Activated B cell treated with CpG ODN at 0.5 μM for 24 hours (primary cell): Measurements from ENCODE around the gene CHKB. TPM values are rescaled to one million over a fixed set of nuclear protein-coding genes. Genes with fewer than 3 reads are reported as not detected.

ENCODE experiments used
- ATAC-seq: fragments of 200-7000 bp; cut with Tn5 transposase; one replicate; pipeline ENCODE4 v1.10.0; 2021; ENCODE audit warnings: low read depth, mild to moderate bottlenecking, moderate library complexity
- CTCF ChIA-PET: fragments of 350-600 bp; sonication (Branson Sonifier 250); formaldehyde crosslinking; loops from one replicate; lab custom pipeline; 2021; ENCODE audit warnings: antibody characterized with exemption; lab: Charles Lee
- POLR2A ChIA-PET: fragments of 350-600 bp; sonication (Branson Sonifier 250); formaldehyde crosslinking; loops from one replicate; lab custom pipeline; 2021; ENCODE audit warnings: antibody characterized with exemption; lab: Charles Lee
- DNase-seq: peaks from one replicate; pipeline ENCODE4 v3.0.0; 2022
- H3K27ac Mint-ChIP-seq: one replicate; pipeline ENCODE4 v1.8.0; 2020; ENCODE audit warnings: mixed read lengths
- H3K27me3 Mint-ChIP-seq: one replicate; pipeline ENCODE4 v1.8.0; 2021; ENCODE audit warnings: mixed read lengths
- H3K36me3 Mint-ChIP-seq: one replicate; pipeline ENCODE4 v1.8.0; 2021; ENCODE audit warnings: low read depth, mixed read lengths
- H3K4me1 Mint-ChIP-seq: one replicate; pipeline ENCODE4 v1.8.0; 2021; ENCODE audit warnings: mixed read lengths
- H3K4me3 Mint-ChIP-seq: one replicate; pipeline ENCODE4 v1.8.0; 2020; ENCODE audit warnings: mild to moderate bottlenecking, mixed read lengths
- H3K9me3 Mint-ChIP-seq: one replicate; pipeline ENCODE4 v1.8.0; 2020; ENCODE audit warnings: mixed read lengths
- CTCF ChIP-seq: fragments of 200-600 bp; IDR thresholded peaks from one replicate; pipeline ENCODE4 v1.8.0; 2022; ENCODE audit warnings: antibody characterized with exemption, mild to moderate bottlenecking
- intact Hi-C: fragments of 100-400 bp; cut with micrococcal nuclease; formaldehyde crosslinking; loops from one replicate; pipeline ENCODE4 v1.15.1; 2024
- total RNA-seq: library from RNA; stranded (reverse); gene quantifications from 2 replicates; pipeline ENCODE4 v1.2.3, GENCODE V29; 2022

The CHKB gene
- total RNA-seq, 1 donor from 2014 or later = 158 TPM

GRCh38 chr22:50531546-50531961 is 51.1 kb downstream of the CHKB start:
- Mint-ChIP-seq H3K4me1 (peaks cover 59% of the 10 kb centered on the region), H3K27me3 (no peaks in the 10 kb centered on the region), H3K4me3 (peak overlapping the region; percentile 92), H3K9me3 (no peaks in the 10 kb centered on the region), H3K36me3 (peaks cover 12% of the 10 kb centered on the region), H3K27ac (peak overlapping the region; percentile 99)
- DNase-seq (peak; percentile 78), ATAC-seq (peak; percentile 43)
- TF ChIP-seq CTCF = no peak
- intact Hi-C loops = loop anchor here (1.0 to 2.0 kb wide), 6 partner anchors 8 to 341 kb away; partner anchors contain the start of genes CHKB, SBF1 and SYCE3
- CTCF ChIA-PET = interaction anchor here (0.7 to 1.4 kb wide), 4 partner anchors 9 to 31 kb away, joined by 3 to 4 read pairs (median 3); partner anchors contain the start of gene SYCE3
- POLR2A ChIA-PET = interaction anchor here (0.7 to 13.6 kb wide), 13 partner anchors 14 to 341 kb away, joined by 3 to 946 read pairs (median 5); partner anchors contain the start of genes ADM2, CHKB, KLHDC7B and LMF2

GRCh38 chr22:50530877-50531545 is 51.6 kb downstream of the CHKB start:
- H3K4me1 Mint-ChIP-seq = peaks cover 55% of the 10 kb centered on the region
- TF ChIP-seq CTCF = no peak
- ATAC-seq (peak; percentile 53), DNase-seq (peak; percentile 86)
- H3K27ac Mint-ChIP-seq = peak overlapping the region; percentile 99
- H3K9me3 Mint-ChIP-seq = no peaks in the 10 kb centered on the region
- peak overlapping the region; percentile 92 for H3K4me3 Mint-ChIP-seq
- peaks cover 12% of the 10 kb centered on the region for H3K36me3 Mint-ChIP-seq
- CTCF ChIA-PET = interaction anchor here (0.7 to 1.4 kb wide), 4 partner anchors 9 to 32 kb away, joined by 3 to 4 read pairs (median 3); partner anchors contain the start of gene SYCE3
- POLR2A ChIA-PET = interaction anchor here (0.6 to 13.6 kb wide), 12 partner anchors 14 to 340 kb away, joined by 3 to 946 read pairs (median 6); partner anchors contain the start of genes ADM2, CHKB, KLHDC7B and LMF2
- no peaks in the 10 kb centered on the region for H3K27me3 Mint-ChIP-seq
- intact Hi-C loops = loop anchor here (1.0 to 2.0 kb wide), 6 partner anchors 8 to 340 kb away; partner anchors contain the start of genes CHKB, SBF1 and SYCE3

- TF ChIP-seq CTCF = no peak
- POLR2A ChIA-PET = interaction anchor here (0.6 to 13.6 kb wide), 10 partner anchors 15 to 269 kb away, joined by 3 to 946 read pairs (median 12); partner anchors contain the start of genes ADM2, CHKB, KLHDC7B and LMF2
- peaks cover 12% of the 10 kb centered on the region for H3K36me3 Mint-ChIP-seq
- DNase-seq = no peak
- H3K4me3 Mint-ChIP-seq = peak overlapping the region; percentile 92
- peak overlapping the region; percentile 99 for H3K27ac Mint-ChIP-seq
- peaks cover 55% of the 10 kb centered on the region for H3K4me1 Mint-ChIP-seq
- no peaks in the 10 kb centered on the region for H3K9me3 Mint-ChIP-seq
- intact Hi-C loops = loop anchor here (2.0 kb wide), 2 partner anchors 56 to 340 kb away; partner anchors contain the start of gene SBF1
- CTCF ChIA-PET = no interaction called here
- H3K27me3 Mint-ChIP-seq = no peaks in the 10 kb centered on the region
- peak; percentile 1 for ATAC-seq
Measured at GRCh38 chr22:50530580-50530876, 52.1 kb downstream of the CHKB start.

- peak within 1 kb of the TSS; percentile 92 for H3K4me3 Mint-ChIP-seq
- H3K9me3 Mint-ChIP-seq = no peaks in the 10 kb centered on the region
- H3K27me3 Mint-ChIP-seq = no peaks in the 10 kb centered on the region
- ChIA-PET CTCF (interaction anchor here (0.7 to 0.9 kb wide), 2 partner anchors 9 to 91 kb away, joined by 4 read pairs; no protein-coding TSS in a partner anchor), POLR2A (interaction anchor here (0.5 to 13.6 kb wide), 13 partner anchors 15 to 339 kb away, joined by 3 to 946 read pairs (median 5); partner anchors contain the start of genes ARSA, CHKB, KLHDC7B and LMF2)
- peaks cover 52% of the 10 kb centered on the region for H3K4me1 Mint-ChIP-seq
- ATAC-seq (peak; percentile 25), DNase-seq (peak; percentile 83)
- intact Hi-C loops = loop anchor here (2.0 to 5.0 kb wide), 3 partner anchors 55 to 603 kb away; partner anchors contain the start of gene SBF1
- peak within 1 kb of the TSS; percentile 99 for H3K27ac Mint-ChIP-seq
- no peak for TF ChIP-seq CTCF
- H3K36me3 Mint-ChIP-seq = peaks cover 12% of the 10 kb centered on the region
Measured at GRCh38 chr22:50529897-50530579, 52.6 kb downstream of the CHKB start, which contains the start of gene TYMP. Gene TYMP (minus strand): TSS chr22:50530012. CDS start chr22:50529709, 303 bp downstream.
